ENCODE data around the gene CYP2J2.
A peak's percentile ranks its signal among the peaks of the same experiment; 100 is the strongest.
"Not testable (repeated sequence)": the region's sequence is repeated elsewhere in the genome, so short reads cannot be mapped to it uniquely, and the experiment has no call there.

CYP2J2 gene

DNA sequence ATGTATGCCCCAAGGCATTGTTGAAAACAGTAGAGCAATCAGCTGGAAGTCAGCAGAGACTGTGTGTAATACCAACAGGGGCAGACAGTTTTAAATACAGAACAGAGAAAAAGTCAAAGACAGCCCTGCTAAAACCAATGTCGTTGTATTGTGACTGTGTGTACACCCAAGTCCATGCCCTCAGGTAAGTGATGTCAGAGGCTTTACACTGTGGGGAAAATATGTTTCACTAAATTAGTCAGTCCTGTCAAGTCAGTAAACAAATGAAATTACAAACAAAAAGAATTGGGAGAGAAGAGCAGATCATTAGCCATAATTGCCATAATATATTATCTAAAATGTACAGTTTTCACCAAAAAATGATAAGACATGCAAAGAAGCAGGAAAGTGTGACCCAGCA, 2.4 kb upstream of the CYP2J2 start:
- Mint-ChIP-seq H3K4me1 (peaks cover 18% of the 10 kb centered on the region), H3K27me3 (ENCODE audit: low read depth) (peaks cover 21% of the 10 kb centered on the region), H3K4me3 (no peak overlapping the region), H3K9me3 (peaks cover 2% of the 10 kb centered on the region), H3K36me3 (ENCODE audit: low read depth) (no peaks in the 10 kb centered on the region), H3K27ac (no peak overlapping the region)
- TF ChIP-seq, protein P1, sequence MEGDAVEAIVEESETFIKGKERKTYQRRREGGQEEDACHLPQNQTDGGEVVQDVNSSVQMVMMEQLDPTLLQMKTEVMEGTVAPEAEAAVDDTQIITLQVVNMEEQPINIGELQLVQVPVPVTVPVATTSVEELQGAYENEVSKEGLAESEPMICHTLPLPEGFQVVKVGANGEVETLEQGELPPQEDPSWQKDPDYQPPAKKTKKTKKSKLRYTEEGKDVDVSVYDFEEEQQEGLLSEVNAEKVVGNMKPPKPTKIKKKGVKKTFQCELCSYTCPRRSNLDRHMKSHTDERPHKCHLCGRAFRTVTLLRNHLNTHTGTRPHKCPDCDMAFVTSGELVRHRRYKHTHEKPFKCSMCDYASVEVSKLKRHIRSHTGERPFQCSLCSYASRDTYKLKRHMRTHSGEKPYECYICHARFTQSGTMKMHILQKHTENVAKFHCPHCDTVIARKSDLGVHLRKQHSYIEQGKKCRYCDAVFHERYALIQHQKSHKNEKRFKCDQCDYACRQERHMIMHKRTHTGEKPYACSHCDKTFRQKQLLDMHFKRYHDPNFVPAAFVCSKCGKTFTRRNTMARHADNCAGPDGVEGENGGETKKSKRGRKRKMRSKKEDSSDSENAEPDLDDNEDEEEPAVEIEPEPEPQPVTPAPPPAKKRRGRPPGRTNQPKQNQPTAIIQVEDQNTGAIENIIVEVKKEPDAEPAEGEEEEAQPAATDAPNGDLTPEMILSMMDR (IDR thresholded peaks at IDR 0.05; ENCODE audit: unreplicated experiment in 3 of 3) = no peak

DNA sequence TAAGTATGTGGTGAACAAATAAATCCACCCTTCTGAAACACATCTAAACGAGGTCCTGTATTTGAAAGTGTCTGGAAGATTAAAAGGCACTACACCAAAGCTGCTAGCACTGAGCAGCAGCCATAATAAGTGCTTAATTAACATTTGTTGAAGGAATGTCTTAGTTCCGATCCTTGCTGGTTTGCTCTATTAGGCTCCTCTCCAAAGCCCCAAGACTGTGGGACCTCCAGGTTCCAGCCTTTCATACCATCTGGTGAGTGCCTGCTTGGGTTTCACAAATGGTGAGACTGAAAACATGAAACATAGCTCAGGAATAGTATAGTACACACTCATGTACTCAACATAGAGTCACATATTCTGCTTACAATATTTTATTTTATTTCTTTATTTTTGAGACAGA, 640 bp upstream of the CYP2J2 start:
- H3K9me3 Mint-ChIP-seq = peaks cover 7% of the 10 kb centered on the region
- H3K4me1 Mint-ChIP-seq = peaks cover 18% of the 10 kb centered on the region
- H3K27ac Mint-ChIP-seq = no peak overlapping the region
- TF ChIP-seq, protein P1 (IDR thresholded peaks at IDR 0.05; ENCODE audit: unreplicated experiment in 3 of 3) = no peak
- H3K4me3 Mint-ChIP-seq = peak overlapping the region; percentile 65 to 79 (median 70)
- no peaks in the 10 kb centered on the region for H3K36me3 Mint-ChIP-seq (ENCODE audit: low read depth)
- H3K27me3 Mint-ChIP-seq (ENCODE audit: low read depth) = peaks cover 17% of the 10 kb centered on the region

- Mint-ChIP-seq H3K36me3 (ENCODE audit: low read depth) (no peaks in the 10 kb centered on the region), H3K4me1 (peaks cover 25% of the 10 kb centered on the region), H3K9me3 (peaks cover 11% of the 10 kb centered on the region), H3K4me3 (peak overlapping the region in 1 of 3 experiments; percentile 35), H3K27ac (no peak overlapping the region), H3K27me3 (ENCODE audit: low read depth) (peaks cover 21% of the 10 kb centered on the region)
- TF ChIP-seq, protein P1 (IDR thresholded peaks at IDR 0.05; ENCODE audit: unreplicated experiment in 3 of 3) = no peak
These were observed 1.9 kb downstream of the CYP2J2 start for GRCh38 chr1:59924653-59925052.

DNA sequence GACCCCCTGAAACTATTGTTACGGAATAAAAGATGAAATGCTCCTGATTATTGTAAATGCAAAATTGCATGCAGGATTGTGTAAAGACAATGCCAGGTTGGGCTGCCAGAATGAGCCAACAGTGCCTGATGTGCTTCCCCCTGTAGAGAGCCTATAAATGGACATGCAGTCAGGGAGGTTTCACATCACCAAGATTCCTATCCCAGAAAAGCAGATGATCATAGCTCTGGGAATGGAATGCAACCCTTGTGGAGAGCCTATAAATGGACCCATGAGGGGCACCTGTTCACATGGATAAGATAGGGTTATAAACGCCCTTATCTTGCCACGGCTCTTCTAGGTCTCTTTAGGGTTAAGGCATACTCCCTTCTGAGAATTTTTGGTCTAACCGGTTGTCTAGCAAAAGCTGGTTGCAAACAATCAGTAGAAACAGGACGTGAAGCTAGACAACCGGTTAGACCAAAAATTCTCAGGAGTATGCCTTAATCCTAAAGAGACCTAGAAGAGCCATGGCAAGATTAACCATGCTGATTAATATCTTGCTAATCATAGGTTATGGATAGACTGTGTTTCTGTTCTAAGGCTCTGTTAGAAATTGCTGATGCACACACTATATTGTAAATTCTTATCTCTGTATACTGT, 5.2 kb downstream of the CYP2J2 start:
- Mint-ChIP-seq H3K27me3 (ENCODE audit: low read depth) (peaks cover 16% of the 10 kb centered on the region), H3K9me3 (peaks cover 11% of the 10 kb centered on the region), H3K4me1 (peaks cover 27% of the 10 kb centered on the region), H3K4me3 (peak overlapping the region in 1 of 3 experiments; percentile 8)
- H3K27ac Mint-ChIP-seq; H3K36me3 Mint-ChIP-seq (ENCODE audit: low read depth): not testable (repeated sequence)

GRCh38 chr1:59919746-59920145, 6.8 kb downstream of the CYP2J2 start:
- Mint-ChIP-seq H3K4me3 (no peak overlapping the region), H3K27me3 (ENCODE audit: low read depth) (peaks cover 8% of the 10 kb centered on the region), H3K27ac (no peak overlapping the region), H3K9me3 (peaks cover 11% of the 10 kb centered on the region), H3K4me1 (peaks cover 21% of the 10 kb centered on the region), H3K36me3 (ENCODE audit: low read depth) (no peaks in the 10 kb centered on the region)
- TF ChIP-seq, protein P1 (IDR thresholded peaks at IDR 0.05; ENCODE audit: unreplicated experiment in 3 of 3) = no peak

DNA sequence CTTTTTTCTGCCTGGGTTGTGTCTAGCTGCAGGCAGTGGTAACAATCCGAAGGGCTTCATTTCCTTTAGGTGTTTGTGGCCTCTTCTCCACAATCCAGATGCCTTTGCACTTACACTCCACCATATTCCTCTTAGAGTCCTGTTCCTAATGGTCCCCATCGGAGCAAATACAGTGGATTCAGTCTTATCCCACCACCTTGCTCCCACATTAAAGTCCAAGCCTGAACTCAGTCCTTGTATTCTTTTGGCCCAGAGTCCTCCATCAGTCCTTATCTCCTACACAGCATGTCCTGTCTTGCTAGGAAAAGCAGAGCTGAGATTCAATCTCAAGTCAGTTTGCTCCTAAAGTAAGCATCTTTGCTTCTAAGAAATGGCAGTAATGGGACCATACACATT, 8.8 kb downstream of the CYP2J2 start:
- TF ChIP-seq, protein P1 (IDR thresholded peaks at IDR 0.05; ENCODE audit: unreplicated experiment in 3 of 3) = no peak
- peaks cover 8% of the 10 kb centered on the region for H3K27me3 Mint-ChIP-seq (ENCODE audit: low read depth)
- H3K4me1 Mint-ChIP-seq = peaks cover 21% of the 10 kb centered on the region
- no peaks in the 10 kb centered on the region for H3K36me3 Mint-ChIP-seq (ENCODE audit: low read depth)
- H3K9me3 Mint-ChIP-seq = peaks cover 4% of the 10 kb centered on the region
- H3K4me3 Mint-ChIP-seq = no peak overlapping the region
- H3K27ac Mint-ChIP-seq = no peak overlapping the region

All from nephron (organoid).